Liver (tissue), 9 donors: ENCODE data around the gene SLC16A6. TPM values are rescaled to one million over a fixed set of nuclear protein-coding genes. Genes with fewer than 3 reads are reported as not detected.

Experiments
- DNase-seq: peaks from one replicate; pipeline ENCODE4 v3.0.0-alpha.2; 2017; ENCODE audit warnings: low spot score
- H3K27ac ChIP-seq, 2 donors: one replicate each; pipeline ENCODE4 v1.7.0; 2013; ENCODE audit warnings: inconsistent platforms in 2 of 2, low read length in 2 of 2, control low read depth in 1 of 2, low read depth in 1 of 2, mild to moderate bottlenecking in 1 of 2
- H3K27me3 ChIP-seq, 4 donors: one replicate each; pipeline versions ENCODE4 v1.6.1 to v1.7.0; 2013; ENCODE audit warnings: low read length in 3 of 4, inconsistent platforms in 1 of 4, mild to moderate bottlenecking in 1 of 4, moderate library complexity in 1 of 4; ENCODE audit not compliant: control insufficient read depth in 4 of 4, insufficient read depth in 4 of 4
- H3K36me3 ChIP-seq, 4 donors: one replicate each; pipeline versions ENCODE4 v1.6.1 to v1.7.0; 2013; ENCODE audit warnings: low read length in 3 of 4, mild to moderate bottlenecking in 3 of 4, low read depth in 1 of 4, moderate library complexity in 1 of 4; ENCODE audit not compliant: control insufficient read depth in 4 of 4, insufficient read depth in 3 of 4
- H3K4me1 ChIP-seq, 4 donors: one replicate each; pipeline versions ENCODE4 v1.6.1 to v1.7.0; 2013; ENCODE audit warnings: low read length in 3 of 4, mild to moderate bottlenecking in 3 of 4, moderate library complexity in 1 of 4; ENCODE audit not compliant: control insufficient read depth in 4 of 4, insufficient read depth in 4 of 4
- H3K4me3 ChIP-seq, 3 donors: one replicate each; pipeline versions ENCODE4 v1.6.1 to v1.7.0; 2013; ENCODE audit warnings: low read length in 3 of 3, control low read depth in 1 of 3, low read depth in 1 of 3, mild to moderate bottlenecking in 1 of 3
- H3K9ac ChIP-seq, 2 donors: one replicate each; pipeline ENCODE4 v1.7.0; 2013; ENCODE audit warnings: low read length in 2 of 2, mild to moderate bottlenecking in 2 of 2, moderate library complexity in 2 of 2, control low read depth in 1 of 2, low read depth in 1 of 2
- H3K9me3 ChIP-seq, 4 donors: one replicate each; pipeline versions ENCODE4 v1.6.1 to v1.7.0; 2013; ENCODE audit warnings: low read length in 3 of 4; ENCODE audit not compliant: control insufficient read depth in 4 of 4
- EGR1 ChIP-seq, 2 donors: IDR thresholded peaks; 2 replicates each; pipeline ENCODE4 v1.6.1; 2016 to 2018; ENCODE audit warnings: antibody characterized with exemption in 2 of 2, low read depth in 2 of 2
- FOXA1 ChIP-seq: IDR thresholded peaks from 2 replicates; pipeline ENCODE4 v1.6.1; 2016; ENCODE audit warnings: antibody characterized with exemption
- FOXA2 ChIP-seq: IDR thresholded peaks from 2 replicates; pipeline ENCODE4 v1.6.1; 2016; ENCODE audit warnings: antibody characterized with exemption
- GABPA ChIP-seq, 2 donors: IDR thresholded peaks in 1 of 2; conservative IDR thresholded peaks in 1 of 2; 2 replicates each; pipeline ENCODE4 v1.6.1; 2016; ENCODE audit warnings: antibody characterized with exemption in 2 of 2, mild to moderate bottlenecking in 1 of 2, moderate library complexity in 1 of 2
- HNF4A ChIP-seq, 2 donors: conservative IDR thresholded peaks; 2 replicates each; pipeline ENCODE4 v1.6.1; 2016; ENCODE audit warnings: antibody characterized with exemption in 2 of 2, mild to moderate bottlenecking in 2 of 2
- JUND ChIP-seq, 2 donors: IDR thresholded peaks; 2 replicates each; pipeline ENCODE4 v1.6.1; 2016; ENCODE audit warnings: antibody characterized with exemption in 2 of 2
- RAD21 ChIP-seq, 2 donors: IDR thresholded peaks; 2 replicates each; pipeline ENCODE4 v1.6.1; 2016; ENCODE audit warnings: antibody characterized with exemption in 2 of 2, mild to moderate bottlenecking in 2 of 2
- RXRA ChIP-seq, 2 donors: IDR thresholded peaks; 2 replicates each; pipeline ENCODE4 v1.6.1; 2017 to 2018; ENCODE audit warnings: antibody characterized with exemption in 2 of 2, mild to moderate bottlenecking in 1 of 2
- SP1 ChIP-seq: IDR thresholded peaks from 2 replicates; pipeline ENCODE4 v1.6.1; 2018; ENCODE audit warnings: antibody characterized with exemption, mild to moderate bottlenecking
- TAF1 ChIP-seq: conservative IDR thresholded peaks from 2 replicates; pipeline ENCODE4 v1.6.1; 2016; ENCODE audit warnings: antibody characterized with exemption, mild to moderate bottlenecking
- YY1 ChIP-seq: IDR thresholded peaks from 2 replicates; pipeline ENCODE4 v1.6.1; 2016; ENCODE audit warnings: antibody characterized with exemption, mild to moderate bottlenecking
- WGBS: extraction: QIAGEN DNeasy Blood & Tissue Kit; methylation state at CpG from one replicate; pipeline ENCODE4 v1.1.7; 2013; 5-methylcytosine and 5-hydroxymethylcytosine counted together
- polyA plus RNA-seq, 2 donors: library from polyadenylated mRNA; stranded (reverse) in 1 of 2; unstranded in 1 of 2; fragments of 200-250 nt in 1 of 2; fragments of >200 nt in 1 of 2; fragmentation: Nextera tagmentation in 1 of 2; extraction: Ambion mirVana in 1 of 2; gene quantifications; one replicate each; pipeline versions ENCODE4 v1.2.1 to v1.2.3, GENCODE V29; 2013 to 2015
- total RNA-seq, 2 donors: library from RNA; depleted of rRNA; stranded (reverse); fragments of >200 nt; gene quantifications; one replicate each; pipeline ENCODE4 v1.2.3, GENCODE V29; 2014
- TF ChIP-seq, protein P1 (sequence below): IDR thresholded peaks from 2 replicates; pipeline ENCODE4 v1.6.1; 2016; ENCODE audit warnings: antibody characterized with exemption
- TF ChIP-seq, protein P2 (sequence below): IDR thresholded peaks from 2 replicates; pipeline ENCODE4 v1.6.1; 2016; ENCODE audit warnings: antibody characterized with exemption
- TF ChIP-seq, protein P3 (sequence below): IDR thresholded peaks from 2 replicates; pipeline ENCODE4 v1.6.1; 2016; ENCODE audit warnings: antibody characterized with exemption, mild to moderate bottlenecking
- TF ChIP-seq, protein P4 (sequence below): IDR thresholded peaks from 2 replicates; pipeline ENCODE4 v1.6.1; 2016; ENCODE audit warnings: antibody characterized with exemption
- TF ChIP-seq, protein P5 (sequence below): fragments of 150-350 bp; IDR thresholded peaks from 2 replicates; pipeline ENCODE4 v1.5.1; 2017; ENCODE audit warnings: improper control_type of control experiment, low read depth, low read length; ENCODE audit not compliant: missing input control
- donor health status: healthy.
- donor health status: healthy.
- donor health status: healthy.
- donor health status: healthy.
- donor health status: healthy.

SLC16A6 gene
- total and polyA plus RNA-seq, 4 donors, result 0.11 to 0.92 (median 0.59) TPM

DNA sequence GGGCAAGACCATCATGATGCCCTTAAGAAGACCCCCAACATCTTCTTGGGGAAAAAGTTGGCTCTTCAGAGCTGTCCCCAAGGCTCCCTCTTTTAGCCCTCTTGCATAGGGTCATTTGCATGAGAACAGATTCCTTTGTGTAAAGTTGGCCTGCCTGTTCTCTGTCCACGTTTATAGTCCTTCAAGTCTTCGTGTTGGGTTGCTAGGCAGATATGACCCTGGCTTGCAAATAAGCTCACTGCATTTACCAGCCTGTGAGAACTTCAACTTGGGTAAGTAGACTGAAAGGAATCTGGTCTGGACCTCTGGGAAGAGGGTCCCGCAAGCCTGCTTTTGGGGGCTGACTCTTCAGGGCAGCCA is 3.2 kb upstream of the SLC16A6 start:
- no peak for DNase-seq
- 92% methylated on average over 3 of the region's 3 CpGs for WGBS
- Histone ChIP-seq H3K9ac (no peak overlapping the region), H3K4me1 (peaks cover 5 to 22% (median 15%) of the 10 kb centered on the region in 4 donors), H3K36me3 (no peaks in the 10 kb centered on the region), H3K27me3 (no peaks in the 10 kb centered on the region), H3K4me3 (no peak overlapping the region), H3K9me3 (no peaks in the 10 kb centered on the region), H3K27ac (no peak overlapping the region)
- TF ChIP-seq HNF4A (conservative IDR thresholded peaks at IDR 0.05) (no peak), RXRA (IDR thresholded peaks at IDR 0.05) (no peak), TAF1 (no peak), FOXA1 (no peak), GABPA (IDR thresholded peaks at IDR 0.05 in 1 of 2, conservative IDR thresholded peaks at IDR 0.05 in 1 of 2) (no peak), FOXA2 (no peak), YY1 (no peak), JUND (IDR thresholded peaks at IDR 0.05) (no peak), EGR1 (IDR thresholded peaks at IDR 0.05; ENCODE audit: low read depth in 2 of 2) (no peak), SP1 (no peak), RAD21 (IDR thresholded peaks at IDR 0.05) (no peak)
- TF ChIP-seq, protein P1, sequence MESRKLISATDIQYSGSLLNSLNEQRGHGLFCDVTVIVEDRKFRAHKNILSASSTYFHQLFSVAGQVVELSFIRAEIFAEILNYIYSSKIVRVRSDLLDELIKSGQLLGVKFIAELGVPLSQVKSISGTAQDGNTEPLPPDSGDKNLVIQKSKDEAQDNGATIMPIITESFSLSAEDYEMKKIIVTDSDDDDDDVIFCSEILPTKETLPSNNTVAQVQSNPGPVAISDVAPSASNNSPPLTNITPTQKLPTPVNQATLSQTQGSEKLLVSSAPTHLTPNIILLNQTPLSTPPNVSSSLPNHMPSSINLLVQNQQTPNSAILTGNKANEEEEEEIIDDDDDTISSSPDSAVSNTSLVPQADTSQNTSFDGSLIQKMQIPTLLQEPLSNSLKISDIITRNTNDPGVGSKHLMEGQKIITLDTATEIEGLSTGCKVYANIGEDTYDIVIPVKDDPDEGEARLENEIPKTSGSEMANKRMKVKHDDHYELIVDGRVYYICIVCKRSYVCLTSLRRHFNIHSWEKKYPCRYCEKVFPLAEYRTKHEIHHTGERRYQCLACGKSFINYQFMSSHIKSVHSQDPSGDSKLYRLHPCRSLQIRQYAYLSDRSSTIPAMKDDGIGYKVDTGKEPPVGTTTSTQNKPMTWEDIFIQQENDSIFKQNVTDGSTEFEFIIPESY, result no peak
- TF ChIP-seq, protein P2, sequence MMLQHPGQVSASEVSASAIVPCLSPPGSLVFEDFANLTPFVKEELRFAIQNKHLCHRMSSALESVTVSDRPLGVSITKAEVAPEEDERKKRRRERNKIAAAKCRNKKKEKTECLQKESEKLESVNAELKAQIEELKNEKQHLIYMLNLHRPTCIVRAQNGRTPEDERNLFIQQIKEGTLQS, result no peak
- TF ChIP-seq, protein P3, sequence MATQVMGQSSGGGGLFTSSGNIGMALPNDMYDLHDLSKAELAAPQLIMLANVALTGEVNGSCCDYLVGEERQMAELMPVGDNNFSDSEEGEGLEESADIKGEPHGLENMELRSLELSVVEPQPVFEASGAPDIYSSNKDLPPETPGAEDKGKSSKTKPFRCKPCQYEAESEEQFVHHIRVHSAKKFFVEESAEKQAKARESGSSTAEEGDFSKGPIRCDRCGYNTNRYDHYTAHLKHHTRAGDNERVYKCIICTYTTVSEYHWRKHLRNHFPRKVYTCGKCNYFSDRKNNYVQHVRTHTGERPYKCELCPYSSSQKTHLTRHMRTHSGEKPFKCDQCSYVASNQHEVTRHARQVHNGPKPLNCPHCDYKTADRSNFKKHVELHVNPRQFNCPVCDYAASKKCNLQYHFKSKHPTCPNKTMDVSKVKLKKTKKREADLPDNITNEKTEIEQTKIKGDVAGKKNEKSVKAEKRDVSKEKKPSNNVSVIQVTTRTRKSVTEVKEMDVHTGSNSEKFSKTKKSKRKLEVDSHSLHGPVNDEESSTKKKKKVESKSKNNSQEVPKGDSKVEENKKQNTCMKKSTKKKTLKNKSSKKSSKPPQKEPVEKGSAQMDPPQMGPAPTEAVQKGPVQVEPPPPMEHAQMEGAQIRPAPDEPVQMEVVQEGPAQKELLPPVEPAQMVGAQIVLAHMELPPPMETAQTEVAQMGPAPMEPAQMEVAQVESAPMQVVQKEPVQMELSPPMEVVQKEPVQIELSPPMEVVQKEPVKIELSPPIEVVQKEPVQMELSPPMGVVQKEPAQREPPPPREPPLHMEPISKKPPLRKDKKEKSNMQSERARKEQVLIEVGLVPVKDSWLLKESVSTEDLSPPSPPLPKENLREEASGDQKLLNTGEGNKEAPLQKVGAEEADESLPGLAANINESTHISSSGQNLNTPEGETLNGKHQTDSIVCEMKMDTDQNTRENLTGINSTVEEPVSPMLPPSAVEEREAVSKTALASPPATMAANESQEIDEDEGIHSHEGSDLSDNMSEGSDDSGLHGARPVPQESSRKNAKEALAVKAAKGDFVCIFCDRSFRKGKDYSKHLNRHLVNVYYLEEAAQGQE, result no peak
- TF ChIP-seq, protein P4, sequence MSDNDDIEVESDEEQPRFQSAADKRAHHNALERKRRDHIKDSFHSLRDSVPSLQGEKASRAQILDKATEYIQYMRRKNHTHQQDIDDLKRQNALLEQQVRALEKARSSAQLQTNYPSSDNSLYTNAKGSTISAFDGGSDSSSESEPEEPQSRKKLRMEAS, result no peak

DNA sequence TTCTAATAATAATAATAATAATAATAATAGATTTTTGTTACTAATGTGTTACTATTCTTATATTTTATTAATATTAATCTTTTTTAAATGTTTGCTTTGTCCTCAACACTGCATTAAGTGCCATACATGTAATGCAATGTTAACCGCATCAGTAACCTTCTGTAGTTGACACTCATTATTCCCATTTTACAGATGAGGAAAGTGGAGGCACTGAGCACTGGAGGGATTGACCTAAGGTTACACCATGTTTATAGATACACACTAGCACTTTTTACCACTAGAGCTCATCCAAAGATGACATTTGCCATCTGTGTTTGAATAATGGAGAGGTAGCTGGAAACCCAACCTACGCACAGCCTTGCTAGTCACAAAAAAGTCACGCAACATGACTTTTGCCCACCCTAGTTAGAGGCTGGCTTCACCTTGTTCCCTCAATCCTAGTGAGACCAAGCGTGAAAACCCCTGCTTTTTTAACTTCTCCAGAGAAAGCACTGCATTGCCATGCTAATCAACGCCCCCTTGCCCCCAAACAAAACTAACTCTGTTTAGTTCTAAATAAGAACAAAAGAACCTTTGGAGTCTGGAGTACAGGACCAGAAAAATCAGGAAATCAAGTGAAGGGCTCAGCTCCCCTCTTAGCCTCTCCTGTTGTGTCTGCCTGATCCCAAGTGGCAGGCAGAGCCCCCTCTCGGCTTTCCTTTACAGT is 2.7 kb upstream of the SLC16A6 start:
- WGBS, result 97% methylated on average over 6 of the region's 6 CpGs
- no peak for DNase-seq
- Histone ChIP-seq H3K9ac (no peak overlapping the region), H3K9me3 (no peaks in the 10 kb centered on the region), H3K4me1 (peaks cover 5 to 22% (median 15%) of the 10 kb centered on the region in 4 donors), H3K27me3 (no peaks in the 10 kb centered on the region), H3K4me3 (no peak overlapping the region), H3K27ac (no peak overlapping the region), H3K36me3 (no peaks in the 10 kb centered on the region)
- TF ChIP-seq, protein P2, result no peak
- TF ChIP-seq EGR1 (IDR thresholded peaks at IDR 0.05; ENCODE audit: low read depth in 2 of 2), result no peak
- no peak for TF ChIP-seq RXRA (IDR thresholded peaks at IDR 0.05)
- no peak for TF ChIP-seq RAD21 (IDR thresholded peaks at IDR 0.05)
- TF ChIP-seq TAF1, result no peak
- TF ChIP-seq FOXA2, result no peak
- TF ChIP-seq HNF4A (conservative IDR thresholded peaks at IDR 0.05), result no peak
- TF ChIP-seq FOXA1, result no peak
- TF ChIP-seq, protein P5, sequence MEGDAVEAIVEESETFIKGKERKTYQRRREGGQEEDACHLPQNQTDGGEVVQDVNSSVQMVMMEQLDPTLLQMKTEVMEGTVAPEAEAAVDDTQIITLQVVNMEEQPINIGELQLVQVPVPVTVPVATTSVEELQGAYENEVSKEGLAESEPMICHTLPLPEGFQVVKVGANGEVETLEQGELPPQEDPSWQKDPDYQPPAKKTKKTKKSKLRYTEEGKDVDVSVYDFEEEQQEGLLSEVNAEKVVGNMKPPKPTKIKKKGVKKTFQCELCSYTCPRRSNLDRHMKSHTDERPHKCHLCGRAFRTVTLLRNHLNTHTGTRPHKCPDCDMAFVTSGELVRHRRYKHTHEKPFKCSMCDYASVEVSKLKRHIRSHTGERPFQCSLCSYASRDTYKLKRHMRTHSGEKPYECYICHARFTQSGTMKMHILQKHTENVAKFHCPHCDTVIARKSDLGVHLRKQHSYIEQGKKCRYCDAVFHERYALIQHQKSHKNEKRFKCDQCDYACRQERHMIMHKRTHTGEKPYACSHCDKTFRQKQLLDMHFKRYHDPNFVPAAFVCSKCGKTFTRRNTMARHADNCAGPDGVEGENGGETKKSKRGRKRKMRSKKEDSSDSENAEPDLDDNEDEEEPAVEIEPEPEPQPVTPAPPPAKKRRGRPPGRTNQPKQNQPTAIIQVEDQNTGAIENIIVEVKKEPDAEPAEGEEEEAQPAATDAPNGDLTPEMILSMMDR, result no peak
- no peak for TF ChIP-seq YY1
- TF ChIP-seq, protein P1, result no peak
- TF ChIP-seq, protein P3, result no peak
